GM18520 (cell line): Measurements from ENCODE around the gene CGAS.
A peak's percentile ranks its signal among the peaks of the same experiment; 100 is the strongest.
"Not testable (repeated sequence)": the region's sequence is repeated elsewhere in the genome, so short reads cannot be mapped to it uniquely, and the experiment has no call there.

Source experiments
- ATAC-seq: cut with Tn5 transposase; IDR thresholded peaks from one replicate; pipeline ENCODE4 v1.9.1; 2021; ENCODE audit not compliant: unreplicated experiment

The CGAS gene

DNA sequence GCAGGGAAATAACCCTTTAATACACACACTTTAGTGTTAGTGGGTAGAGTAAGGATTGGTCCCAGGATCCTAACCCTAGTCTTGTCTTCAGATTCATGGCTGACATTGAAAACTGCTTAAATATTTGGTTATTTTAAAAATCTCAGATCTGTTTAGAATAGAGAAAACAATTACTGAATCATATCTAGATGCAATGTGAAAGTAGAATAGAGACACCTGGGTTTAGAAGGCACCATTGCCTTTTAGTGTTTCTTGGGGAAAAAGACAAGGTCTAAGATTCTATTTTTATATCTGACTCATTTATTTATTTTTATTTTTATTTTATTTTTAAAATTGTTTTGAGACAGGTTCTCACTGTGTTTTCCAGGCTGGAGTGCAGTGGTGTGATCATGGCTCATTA lies 51.4 kb downstream of the CGAS start:
- ATAC-seq: no peak

DNA sequence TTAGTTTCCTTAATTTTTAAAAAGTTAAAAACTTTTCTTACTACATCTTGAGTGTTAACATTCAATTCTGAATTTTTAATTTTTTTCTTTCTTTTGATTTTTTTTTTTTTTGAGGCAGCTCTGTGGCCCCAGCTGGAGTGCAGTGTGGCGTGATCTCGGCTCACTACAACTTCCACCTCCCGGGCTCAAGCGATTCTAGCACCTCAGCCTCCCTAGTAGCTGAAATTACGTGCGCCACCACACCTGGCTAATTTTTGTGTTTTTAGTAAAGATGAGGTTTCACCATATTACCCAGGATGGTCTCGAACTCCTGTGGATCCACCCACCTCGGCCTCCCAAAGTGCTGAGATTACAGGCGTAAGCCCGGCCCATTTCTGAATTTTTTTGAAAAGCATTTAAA lies 56.2 kb downstream of the CGAS start:
- no peak for ATAC-seq

DNA sequence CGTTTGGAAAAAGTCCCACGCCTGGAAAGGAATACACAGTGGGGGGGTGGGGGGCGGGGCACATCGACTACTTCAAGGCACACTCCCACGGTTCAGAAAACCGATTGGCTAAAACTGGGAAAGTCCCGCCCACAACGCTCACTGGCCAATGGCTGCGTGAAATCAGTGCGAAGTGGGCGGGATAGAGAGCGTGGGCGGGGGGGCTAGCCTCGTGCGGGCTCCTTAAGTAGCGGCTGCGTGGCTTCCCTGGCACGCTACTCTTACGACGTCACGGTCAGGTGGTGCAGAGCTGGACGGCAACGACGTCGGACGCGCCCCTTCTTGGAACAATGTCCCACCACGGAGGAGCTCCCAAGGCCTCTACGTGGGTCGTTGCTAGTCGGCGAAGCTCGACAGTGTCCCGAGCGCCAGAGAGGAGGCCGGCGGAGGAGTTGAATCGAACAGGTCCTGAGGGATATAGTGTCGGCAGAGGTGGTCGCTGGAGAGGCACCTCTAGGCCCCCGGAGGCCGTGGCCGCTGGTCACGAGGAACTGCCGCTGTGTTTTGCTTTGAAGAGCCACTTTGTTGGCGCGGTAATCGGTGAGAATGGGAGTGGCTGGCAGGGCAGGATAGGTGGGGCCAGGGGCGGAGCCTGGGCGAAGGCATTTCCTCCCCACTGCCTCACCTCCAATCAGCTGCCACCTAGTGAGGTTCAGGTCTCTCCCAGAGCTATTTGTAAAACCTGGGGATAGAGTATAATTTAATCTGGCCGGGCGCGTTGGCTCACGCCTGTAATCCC lies 57.3 kb downstream of the CGAS start, which contains the start of gene DDX43:
Gene DDX43, plus strand, starts transcription at position 252 of the 778 bp plus-strand sequence. Its CDS starts 78 bp downstream, at position 330.
- no peak for ATAC-seq

DNA sequence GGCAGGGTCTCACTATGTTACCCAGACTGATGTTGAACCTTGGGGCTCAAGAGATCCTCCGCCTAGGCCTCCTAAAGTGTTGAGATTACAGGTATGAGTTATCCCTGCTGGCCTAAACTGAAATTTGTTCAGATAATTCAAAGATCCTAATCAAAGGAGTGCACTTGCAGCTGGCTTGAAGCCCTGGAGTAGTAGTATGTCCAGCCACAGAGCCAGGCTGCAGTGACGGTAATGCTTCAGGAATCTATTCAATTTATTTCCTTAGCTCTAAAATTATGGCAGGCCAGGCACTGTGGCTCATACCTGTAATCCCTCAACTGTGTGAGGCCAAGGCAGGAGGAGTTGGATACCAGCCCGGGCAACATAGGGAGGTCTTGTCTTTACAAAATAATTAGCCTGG lies 58.8 kb downstream of the CGAS start:
- ATAC-seq: no peak

DNA sequence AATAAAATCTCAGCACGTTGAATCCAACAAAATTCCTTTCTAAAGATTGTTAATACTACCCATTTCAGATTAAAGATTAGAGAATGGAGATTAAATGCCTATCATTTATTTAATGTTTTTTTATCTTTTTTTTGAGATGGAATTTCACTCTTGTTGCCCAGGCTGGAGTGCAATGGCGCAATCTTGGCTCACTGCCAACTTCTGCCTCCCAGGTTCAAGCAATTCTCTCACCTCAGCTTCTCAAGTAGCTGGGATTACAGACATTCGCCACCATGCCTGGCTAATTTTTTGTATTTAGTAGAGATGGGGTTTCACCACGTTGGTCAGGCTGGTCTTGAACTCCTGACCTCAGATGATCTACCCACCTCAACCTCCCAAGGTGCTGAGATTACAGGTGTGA lies 59.9 kb downstream of the CGAS start:
- not testable (repeated sequence) for ATAC-seq

DNA sequence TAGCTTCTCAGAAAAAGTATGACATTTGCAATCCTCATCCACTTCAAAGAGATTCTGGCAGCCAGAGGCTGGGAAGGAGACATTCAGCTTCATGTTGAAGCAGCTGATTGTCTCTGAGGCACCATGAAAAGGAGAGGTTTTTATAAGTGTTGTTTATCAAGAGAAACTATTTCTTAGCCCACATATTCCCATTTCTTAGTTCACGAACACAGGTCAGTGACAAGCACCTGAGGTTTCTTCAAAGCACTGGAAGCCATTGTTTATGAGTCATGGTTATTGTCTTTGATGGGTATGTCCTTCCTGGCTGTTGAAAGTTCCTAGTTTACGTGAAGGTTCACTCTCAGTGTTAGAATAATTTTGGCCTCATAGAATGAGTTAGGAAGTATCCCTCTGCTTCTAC lies 60.4 kb downstream of the CGAS start:
- no peak for ATAC-seq

DNA sequence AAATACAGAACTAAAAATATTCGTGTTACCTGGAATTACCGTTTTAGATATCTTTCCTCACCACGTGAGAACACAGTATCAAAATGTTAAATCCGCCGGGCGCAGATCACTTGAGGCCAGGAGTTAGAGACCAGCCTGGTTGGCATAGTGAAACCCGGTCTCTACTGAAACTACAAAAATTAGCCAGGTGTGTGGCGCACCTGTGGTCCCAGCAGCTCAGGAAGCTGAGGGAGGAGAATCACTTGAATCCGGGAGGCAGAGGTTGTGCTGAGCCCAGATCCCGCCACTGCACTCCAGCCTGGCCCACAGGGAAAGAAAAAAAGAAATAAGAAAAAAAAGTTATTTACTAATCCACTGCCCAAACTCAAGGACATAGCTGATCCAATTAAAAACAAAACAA lies 62.2 kb downstream of the CGAS start:
- ATAC-seq: no peak

DNA sequence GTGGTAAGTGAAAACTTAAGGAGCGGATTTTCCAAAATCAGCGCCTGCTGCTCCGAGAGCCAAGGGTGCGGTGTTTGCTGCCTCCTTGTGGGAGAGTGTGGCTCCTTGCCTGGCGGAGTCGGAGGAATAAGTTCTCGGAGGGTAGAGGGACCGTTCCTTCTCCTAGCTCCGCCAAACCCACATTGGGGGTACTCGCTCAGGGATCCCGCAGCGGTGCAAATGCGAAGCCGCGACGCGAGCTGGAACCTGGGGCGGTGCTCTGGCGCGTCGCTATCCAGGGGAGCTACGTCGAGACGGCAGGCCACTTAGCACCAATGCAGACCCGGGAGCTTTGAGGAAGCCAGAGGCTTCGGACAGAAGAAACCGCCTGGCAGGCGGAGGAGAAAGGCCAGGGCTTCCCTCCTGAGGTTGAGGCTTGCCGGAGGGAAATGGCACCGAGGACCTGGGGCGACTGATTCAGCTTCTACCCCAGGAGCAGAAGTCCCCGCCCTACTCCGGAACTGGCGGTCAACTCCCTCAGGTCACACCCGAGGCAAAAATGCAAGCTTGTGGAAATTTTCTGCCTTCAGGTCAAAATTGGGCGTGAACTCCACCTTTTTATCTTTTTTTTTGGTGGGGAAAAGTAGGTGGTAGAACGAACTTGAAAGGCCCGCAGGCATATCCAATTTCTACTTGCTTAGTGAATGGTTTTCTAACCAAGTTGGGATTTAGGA lies 63.1 kb downstream of the CGAS start:
- peak; percentile 37 for ATAC-seq

DNA sequence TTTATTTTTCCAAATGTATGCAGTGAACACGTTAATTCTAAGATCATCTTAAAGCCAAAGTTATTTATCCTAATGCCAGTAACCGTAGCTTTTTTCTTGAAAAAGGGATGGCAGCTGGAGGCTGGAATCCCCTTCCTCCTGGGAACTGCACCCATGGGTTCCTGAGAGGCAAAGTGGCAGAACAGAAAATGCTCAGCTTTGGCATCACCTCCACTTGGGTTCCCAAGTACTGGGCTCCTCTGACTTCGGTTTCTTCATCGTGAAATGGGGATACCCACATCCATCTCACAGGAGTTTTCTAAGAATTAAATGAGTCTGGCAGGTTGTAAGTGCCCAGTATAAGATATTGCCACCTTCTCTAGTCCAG lies 63.7 kb downstream of the CGAS start:
- no peak for ATAC-seq

DNA sequence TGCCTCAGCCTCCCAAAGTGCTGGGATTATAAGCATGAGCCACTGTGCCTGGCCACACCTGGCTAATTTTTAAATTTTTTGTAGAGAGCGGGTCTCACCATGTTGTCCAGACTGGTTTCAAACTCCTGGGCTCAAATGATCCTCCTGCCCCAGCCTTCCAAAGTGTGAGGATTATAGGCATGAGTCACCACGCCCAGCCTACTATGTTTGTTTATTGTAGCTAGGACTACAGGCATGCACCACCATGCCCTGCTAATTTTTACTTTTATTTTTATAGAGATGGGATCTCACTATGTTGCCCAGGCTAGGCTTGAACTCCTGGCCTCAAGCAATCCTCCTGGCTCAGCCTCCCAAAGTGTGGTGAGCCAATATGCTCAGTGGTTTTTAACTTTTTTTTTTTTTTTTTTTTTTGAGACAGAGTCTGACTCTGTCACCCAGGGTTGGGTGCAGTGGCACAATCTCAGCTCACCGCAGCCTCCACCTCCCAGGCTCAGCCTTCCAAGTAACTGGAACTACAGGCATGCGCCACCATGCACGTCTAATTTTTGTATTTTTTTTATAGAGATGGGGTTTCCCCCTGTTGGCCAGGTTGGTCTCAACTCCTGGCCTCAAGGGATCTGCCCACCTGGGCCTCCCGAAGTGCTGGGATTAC lies 69.5 kb downstream of the CGAS start:
- no peak for ATAC-seq

DNA sequence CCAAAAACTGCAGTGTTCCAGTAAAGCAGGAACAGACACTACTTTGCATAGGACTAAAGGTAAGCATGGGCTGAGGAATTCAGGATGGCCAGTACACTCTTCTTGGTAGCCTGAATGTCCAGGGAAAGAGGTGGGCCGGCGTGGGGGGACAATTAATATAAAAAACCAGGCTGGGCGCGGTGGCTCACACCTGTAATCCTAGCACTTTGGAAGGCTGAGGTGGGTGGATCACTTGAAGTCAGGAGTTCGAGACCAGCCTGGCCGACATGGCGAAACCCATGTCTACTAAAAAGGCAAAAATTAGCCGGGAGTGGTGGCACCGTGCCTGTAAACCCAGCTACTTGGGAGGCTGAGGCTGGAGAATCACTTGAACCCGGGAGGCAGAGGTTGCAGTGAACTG lies 70.6 kb downstream of the CGAS start:
- not testable (repeated sequence) for ATAC-seq

DNA sequence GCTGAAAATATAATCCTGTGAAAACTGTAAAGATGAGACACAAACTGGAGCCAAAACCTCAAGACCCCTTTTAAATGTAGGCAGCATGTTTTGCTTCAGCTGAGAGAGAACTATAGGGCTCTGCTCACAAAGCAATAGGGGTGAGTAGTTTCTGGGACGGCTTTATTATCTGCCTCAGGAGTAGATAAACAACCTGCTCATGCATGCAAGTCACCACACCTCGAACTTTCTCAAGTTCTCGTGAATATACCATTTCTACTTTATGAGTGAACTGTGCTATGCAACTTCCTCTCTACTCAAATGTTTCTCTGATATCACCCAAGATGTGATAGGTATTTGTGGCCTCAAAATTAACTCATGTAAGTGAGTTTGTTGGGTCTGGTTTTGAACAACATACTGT lies 74.9 kb downstream of the CGAS start:
- ATAC-seq: no peak

DNA sequence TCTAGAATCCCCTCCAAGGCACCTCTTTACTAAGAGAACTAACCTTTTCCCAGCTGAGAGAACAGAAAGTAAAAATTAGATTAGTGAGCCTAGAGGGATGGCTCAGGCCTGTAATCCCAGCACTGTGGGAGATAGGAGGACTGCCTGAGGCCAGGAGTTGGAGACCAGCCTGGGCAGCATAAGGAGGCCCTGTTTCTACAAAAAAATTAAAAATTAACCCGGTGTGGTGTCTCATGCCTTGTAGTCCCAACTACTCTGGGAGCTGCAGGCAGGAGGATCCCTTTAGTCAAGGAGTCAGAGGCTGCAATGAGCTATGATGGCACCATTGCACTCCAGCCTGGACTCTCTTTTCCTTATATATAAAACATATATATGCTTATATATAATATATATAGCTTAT lies 76.9 kb downstream of the CGAS start:
- no peak for ATAC-seq
